ENCODE data around the gene CYP4F3.
"Not testable (repeated sequence)": the region's sequence is repeated elsewhere in the genome, so short reads cannot be mapped to it uniquely, and the experiment has no call there.

Gene CYP4F3

GRCh38 chr19:15669440-15669839, 28.7 kb downstream of the CYP4F3 start:
- no peak for DNase-seq (ENCODE audit: low read depth in 2 of 2, low spot score in 1 of 2)

GRCh38 chr19:15669891-15670290, 29.2 kb downstream of the CYP4F3 start:
- DNase-seq (ENCODE audit: low read depth in 2 of 2, low spot score in 1 of 2) = no peak

- no peak for DNase-seq (ENCODE audit: low read depth in 2 of 2, low spot score in 1 of 2)
These were observed 30.6 kb downstream of the CYP4F3 start for GRCh38 chr19:15671237-15671821.

GRCh38 chr19:15671891-15672579, 31.3 kb downstream of the CYP4F3 start:
- DNase-seq (ENCODE audit: low read depth in 2 of 2, low spot score in 1 of 2) = no peak

- DNase-seq (ENCODE audit: low read depth in 2 of 2, low spot score in 1 of 2) = no peak
These were observed 32.0 kb downstream of the CYP4F3 start, which contains the start of gene CYP4F12 for GRCh38 chr19:15672580-15673175. Gene CYP4F12, plus strand, starts transcription at chr19:15673087. Its CDS starts 443 bp downstream, at chr19:15673530.

GRCh38 chr19:15673176-15673654, 32.5 kb downstream of the CYP4F3 start:
- no peak for DNase-seq (ENCODE audit: low read depth in 2 of 2, low spot score in 1 of 2)

- no peak for DNase-seq (ENCODE audit: low read depth in 2 of 2, low spot score in 1 of 2)
These were observed 34.9 kb downstream of the CYP4F3 start for GRCh38 chr19:15675560-15675959.

GRCh38 chr19:15679089-15679488, 38.4 kb downstream of the CYP4F3 start:
- no peak for DNase-seq (ENCODE audit: low read depth in 2 of 2, low spot score in 1 of 2)

- DNase-seq (ENCODE audit: low read depth in 2 of 2, low spot score in 1 of 2) = not testable (repeated sequence)
These were observed 39.2 kb downstream of the CYP4F3 start for GRCh38 chr19:15679865-15680264.

- DNase-seq (ENCODE audit: low read depth in 2 of 2, low spot score in 1 of 2) = no peak
These were observed 40.0 kb downstream of the CYP4F3 start for GRCh38 chr19:15680478-15681322.

GRCh38 chr19:15683411-15683810, 42.7 kb downstream of the CYP4F3 start:
- DNase-seq (ENCODE audit: low read depth in 2 of 2, low spot score in 1 of 2) = no peak

- no peak for DNase-seq (ENCODE audit: low read depth in 2 of 2, low spot score in 1 of 2)
These were observed 44.1 kb downstream of the CYP4F3 start for GRCh38 chr19:15684828-15685227.

- DNase-seq (ENCODE audit: low read depth in 2 of 2, low spot score in 1 of 2) = no peak
These were observed 56.0 kb downstream of the CYP4F3 start for GRCh38 chr19:15696654-15697194.

GRCh38 chr19:15701757-15702533, 61.2 kb downstream of the CYP4F3 start:
- DNase-seq (ENCODE audit: low read depth in 2 of 2, low spot score in 1 of 2) = no peak

GRCh38 chr19:15702534-15702930, 61.8 kb downstream of the CYP4F3 start:
- DNase-seq (ENCODE audit: low read depth in 2 of 2, low spot score in 1 of 2) = no peak
